ENCODE measurements around the gene KCNQ1.

Gene KCNQ1

DNA sequence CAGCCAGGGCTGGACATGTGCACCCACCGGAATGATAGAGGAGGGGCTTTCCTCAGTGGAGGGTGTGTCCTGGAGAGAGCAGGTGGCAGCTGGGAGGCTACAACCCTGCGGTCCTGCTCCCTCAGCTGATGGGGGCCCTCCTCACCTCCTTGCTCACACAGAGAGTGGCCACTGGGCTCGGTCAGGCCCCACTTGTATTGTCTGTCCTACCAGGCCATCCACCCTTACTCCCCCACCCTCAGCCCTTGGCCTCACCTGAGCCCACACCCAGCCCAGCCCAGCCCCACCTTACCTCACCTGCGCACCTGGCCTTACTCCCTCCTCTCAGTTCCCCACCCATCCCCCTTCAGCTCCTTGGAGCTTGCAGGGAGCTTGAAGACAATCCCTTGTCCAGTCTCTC lies 3.6 kb upstream of the KCNQ1 start:
- DNase-seq (ENCODE audit: low read depth, low spot score), result no peak

DNA sequence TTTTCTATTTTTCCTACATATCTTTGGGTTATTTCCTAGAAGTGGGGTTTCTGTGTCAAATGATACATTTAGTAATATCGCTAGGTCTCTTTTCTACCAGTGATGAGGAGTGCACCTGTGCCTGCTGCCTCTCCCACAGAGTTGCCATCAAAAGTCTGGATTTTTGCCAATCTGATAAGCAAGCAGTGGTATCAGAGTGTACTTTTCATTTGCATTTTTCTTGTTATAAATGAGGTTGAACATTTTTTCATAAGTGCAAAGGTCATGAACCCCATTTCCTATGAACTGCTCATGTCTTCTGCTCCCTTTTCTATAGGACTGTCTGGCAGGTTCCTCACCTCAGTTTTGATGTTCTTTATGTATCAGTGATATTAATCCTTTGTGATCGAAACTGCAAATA lies 2.2 kb upstream of the KCNQ1 start:
- DNase-seq (ENCODE audit: low read depth, low spot score), result no peak

DNA sequence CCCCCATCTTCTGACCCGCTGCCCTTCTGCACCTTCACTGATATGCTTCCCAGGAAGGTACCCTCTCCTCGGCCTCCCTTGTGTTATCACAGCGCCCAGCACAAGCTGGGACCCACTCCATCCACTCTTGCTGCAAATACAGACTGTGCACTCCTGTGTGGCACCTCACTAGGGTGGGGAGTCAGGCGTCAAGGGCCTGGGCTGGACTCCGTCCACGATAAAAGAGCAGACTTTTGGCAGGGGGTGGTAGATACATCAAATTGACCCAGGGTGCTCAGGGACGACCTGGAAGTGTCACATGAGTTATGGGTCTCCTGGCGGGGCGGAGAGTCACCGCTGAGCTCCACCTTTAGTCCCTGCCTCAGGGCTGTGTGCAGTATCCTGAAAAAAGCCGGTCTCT lies 1.4 kb upstream of the KCNQ1 start:
- DNase-seq (ENCODE audit: low read depth, low spot score), result no peak

- peak; percentile 58 for DNase-seq (ENCODE audit: low read depth, low spot score)
Measured at GRCh38 chr11:2443881-2444820, 657 bp upstream of the KCNQ1 start, which contains the start of gene TRPM5. Gene TRPM5 (minus strand): TSS chr11:2444514. CDS start chr11:2423036, 21,478 bp downstream.

GRCh38 chr11:2445746-2446551 lies 1.1 kb downstream of the KCNQ1 start:
- no peak for DNase-seq (ENCODE audit: low read depth, low spot score)

GRCh38 chr11:2446590-2447252 lies 1.9 kb downstream of the KCNQ1 start:
- no peak for DNase-seq (ENCODE audit: low read depth, low spot score)

- DNase-seq (ENCODE audit: low read depth, low spot score), result no peak
Measured at GRCh38 chr11:2447253-2447950, 2.6 kb downstream of the KCNQ1 start.

DNA sequence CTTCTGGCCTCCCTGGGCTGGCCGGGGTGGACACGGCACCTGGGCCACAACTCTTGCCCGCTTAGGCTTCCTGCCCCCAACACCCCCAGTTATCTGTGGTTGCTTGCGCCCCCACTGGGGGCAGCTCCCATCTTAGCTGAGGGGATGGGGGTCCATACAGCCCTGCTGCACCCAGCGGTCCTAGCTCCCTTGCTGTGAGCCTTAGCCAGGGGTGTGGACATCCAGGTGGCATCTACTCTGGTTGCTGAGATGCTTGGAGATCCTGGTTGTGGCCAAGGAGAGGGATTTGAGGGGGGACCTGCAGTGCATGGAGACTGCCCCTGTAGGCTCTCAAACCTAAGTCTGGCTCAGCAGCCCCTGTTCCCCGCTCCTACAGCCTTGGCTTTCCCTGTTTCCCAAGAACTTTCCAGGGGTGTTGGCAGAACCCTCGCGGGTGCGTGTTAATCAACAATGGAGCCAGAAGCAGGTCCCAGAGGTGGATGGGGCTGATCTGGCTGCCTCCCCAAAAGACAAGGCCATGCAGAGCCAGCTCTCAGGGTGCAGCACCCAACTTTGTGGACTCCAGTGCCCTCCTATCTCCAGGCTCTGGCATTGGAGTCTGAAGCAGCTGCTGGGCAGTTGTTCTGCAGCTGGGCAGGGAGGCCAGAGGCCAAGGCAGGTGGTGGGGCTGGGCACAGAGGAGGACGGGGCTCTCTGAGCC lies 3.3 kb downstream of the KCNQ1 start:
- no peak for DNase-seq (ENCODE audit: low read depth, low spot score)

DNA sequence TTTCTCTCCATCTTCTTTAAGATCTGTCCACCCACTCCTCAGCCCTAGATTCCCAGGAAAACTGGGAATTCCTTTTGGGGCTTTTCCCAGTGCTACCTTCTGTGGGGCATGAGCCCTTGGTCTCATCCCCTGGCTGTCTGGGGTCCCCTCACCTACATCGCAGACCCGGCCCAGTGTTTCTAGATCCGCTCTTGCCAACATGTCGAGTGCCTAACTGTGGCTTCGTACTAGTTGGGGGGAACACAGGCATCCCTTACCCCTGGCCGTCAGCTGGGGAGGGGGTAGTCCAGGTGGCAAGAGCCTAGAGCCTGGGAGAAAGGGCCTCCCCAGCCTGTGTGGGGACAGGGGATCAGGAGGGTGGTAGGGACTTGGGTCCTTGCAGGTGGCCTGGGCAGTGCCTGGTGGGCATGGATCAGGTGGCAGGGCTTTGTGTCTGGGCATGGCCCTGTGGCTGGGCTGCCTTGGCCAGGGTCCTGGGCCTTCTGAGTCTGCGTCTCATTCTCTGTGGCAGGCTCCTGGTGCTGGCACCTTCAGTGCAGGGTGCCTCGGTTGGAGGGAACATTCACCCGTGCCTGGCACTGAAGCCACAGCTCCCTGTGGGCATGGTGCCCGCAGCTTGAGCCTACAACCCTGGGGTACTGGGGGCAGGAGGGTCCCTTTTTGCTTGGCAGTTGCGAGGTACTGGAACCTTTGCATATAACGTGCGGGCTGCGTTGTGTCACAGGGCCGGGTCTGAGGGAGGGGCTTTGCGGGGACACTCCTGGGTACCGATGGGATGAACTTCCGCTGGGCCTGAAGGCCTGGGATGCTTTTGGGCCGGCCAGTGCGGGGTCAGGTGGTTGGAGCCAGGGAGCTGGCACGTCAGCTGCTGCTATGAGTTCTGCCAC lies 4.1 kb downstream of the KCNQ1 start:
- no peak for DNase-seq (ENCODE audit: low read depth, low spot score)

DNA sequence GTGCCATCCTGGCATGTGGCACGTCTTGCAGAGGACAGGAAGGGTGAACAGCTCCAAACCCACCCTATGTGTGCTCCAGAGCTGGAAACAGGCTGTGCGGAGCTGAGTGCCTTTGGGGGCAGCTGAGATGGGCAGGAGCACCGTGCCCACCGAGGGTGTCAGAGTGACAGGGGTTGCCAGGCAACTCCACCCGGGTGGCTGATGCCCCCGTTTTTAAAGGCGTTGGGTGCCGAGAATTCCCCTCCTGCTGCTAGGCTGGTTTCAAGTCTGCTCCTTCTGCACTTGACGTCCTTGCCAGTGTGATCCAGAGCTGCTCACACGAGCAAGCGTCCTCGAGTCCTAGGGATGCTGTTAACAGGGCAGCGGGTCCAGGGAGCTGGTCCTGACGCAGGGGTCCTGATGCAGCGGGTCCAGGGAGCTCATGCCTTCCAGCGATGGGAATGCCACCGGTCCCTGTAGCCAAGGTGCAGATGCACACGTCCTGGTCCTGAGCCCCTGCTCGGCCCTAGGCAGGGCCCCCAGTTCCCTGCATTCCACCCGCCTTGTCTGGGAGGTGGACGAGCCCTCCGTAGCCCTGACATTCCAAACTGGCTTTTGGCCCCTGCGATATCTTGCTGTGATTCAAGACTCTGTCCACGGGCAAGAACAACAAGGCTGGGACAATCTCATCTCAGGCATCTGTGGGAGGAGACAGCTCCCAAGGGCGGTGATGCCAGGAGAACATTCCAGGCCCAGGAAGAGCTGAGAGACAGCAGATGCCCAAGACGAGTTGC lies 4.9 kb downstream of the KCNQ1 start:
- no peak for DNase-seq (ENCODE audit: low read depth, low spot score)

DNA sequence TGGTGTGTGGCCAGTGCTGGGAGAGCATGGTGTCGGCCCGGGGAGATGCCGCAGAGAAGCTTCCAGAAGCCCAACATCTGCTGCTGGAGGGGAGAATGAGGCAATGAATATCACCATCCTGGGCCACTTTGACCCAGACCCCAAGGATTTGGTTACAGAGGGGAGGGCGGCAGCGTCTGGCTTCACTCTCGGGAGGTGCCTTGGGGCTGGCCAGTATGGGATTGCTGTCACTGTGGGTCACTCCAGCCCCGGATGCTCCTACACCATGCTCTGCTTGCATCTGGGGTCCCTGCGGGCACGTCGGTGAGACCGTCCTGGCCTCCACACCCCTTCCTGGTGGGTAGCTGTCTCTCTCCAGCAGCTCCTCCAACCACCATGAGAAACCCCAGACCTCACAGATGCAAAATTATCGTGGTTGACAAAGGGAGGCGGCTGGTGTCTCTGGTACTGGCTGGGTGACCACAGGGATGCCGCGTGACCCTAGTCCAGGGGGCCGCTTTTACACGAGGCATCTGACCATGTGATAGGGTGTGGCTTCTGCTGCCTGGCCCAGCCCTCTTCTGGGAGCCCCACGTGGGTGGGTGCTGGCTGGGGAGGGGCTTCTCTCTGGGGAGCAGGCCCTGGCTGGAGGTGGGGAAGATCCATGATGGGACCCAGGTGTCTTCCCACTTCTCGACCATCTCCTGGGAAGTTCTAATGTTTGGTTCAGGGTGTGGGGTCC lies 5.7 kb downstream of the KCNQ1 start:
- no peak for DNase-seq (ENCODE audit: low read depth, low spot score)

GRCh38 chr11:2451336-2451735 lies 6.5 kb downstream of the KCNQ1 start:
- DNase-seq (ENCODE audit: low read depth, low spot score), result no peak

- no peak for DNase-seq (ENCODE audit: low read depth, low spot score)
Measured at GRCh38 chr11:2451916-2452315, 7.1 kb downstream of the KCNQ1 start.

- DNase-seq (ENCODE audit: low read depth, low spot score), result no peak
Measured at GRCh38 chr11:2452321-2453012, 7.7 kb downstream of the KCNQ1 start.

DNA sequence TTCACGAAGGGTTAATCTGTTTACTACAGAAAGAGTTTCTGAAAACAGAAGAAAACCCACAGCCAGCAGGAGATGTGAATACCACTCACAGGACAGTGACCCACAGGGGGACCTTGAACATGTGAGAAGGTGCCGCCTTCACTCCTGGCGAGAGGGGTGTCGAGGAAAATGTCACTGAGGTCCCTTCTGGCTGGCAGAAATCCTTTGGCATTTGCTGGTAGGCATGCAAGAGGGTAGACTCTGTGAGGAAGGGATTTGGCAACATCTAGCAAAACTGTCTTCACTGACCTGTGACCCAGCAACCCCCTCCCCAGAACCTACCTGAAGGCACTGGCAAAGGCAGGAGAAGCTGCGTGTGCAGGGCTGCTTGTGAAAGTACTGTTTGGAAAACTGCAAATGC lies 8.6 kb downstream of the KCNQ1 start:
- no peak for DNase-seq (ENCODE audit: low read depth, low spot score)

DNA sequence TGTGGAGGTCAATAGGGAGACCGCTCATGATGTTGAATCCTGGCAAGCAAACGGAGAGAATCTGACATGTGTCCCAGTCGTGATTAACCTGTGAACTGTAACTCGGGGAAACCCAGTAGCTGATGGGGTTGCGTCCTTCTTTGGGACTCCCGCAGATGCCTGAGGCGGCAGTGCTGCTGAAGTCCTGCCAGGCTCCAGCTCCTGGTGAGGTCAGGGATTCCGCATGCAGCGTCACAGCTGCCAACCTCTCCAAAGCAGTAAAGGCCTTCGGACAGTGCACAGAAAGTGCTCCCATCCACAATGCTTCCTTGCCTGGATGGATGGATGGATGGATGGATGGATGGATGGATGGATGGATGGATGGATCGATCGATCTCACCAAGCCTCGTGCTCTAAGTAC lies 13.5 kb downstream of the KCNQ1 start:
- no peak for DNase-seq (ENCODE audit: low read depth, low spot score)

GRCh38 chr11:2459016-2459725 lies 14.4 kb downstream of the KCNQ1 start:
- DNase-seq (ENCODE audit: low read depth, low spot score), result no peak

Measured in activated naive CD8-positive, alpha-beta T cell treated with anti-CD3 and anti-CD28 coated beads, Interleukin-2, amount 50 U/mL, for 16 hours (primary cell).